HCT116 (cell line): ENCODE measurements around the gene IDUA. TPM values are rescaled to one million over a fixed set of nuclear protein-coding genes. Genes with fewer than 3 reads are reported as not detected.

ENCODE experiments used
- ATAC-seq: fragments of 200-7000 bp; cut with Tn5 transposase; 2 replicates; pipeline ENCODE4 v1.9.1; 2020; ENCODE audit warnings: mild to moderate bottlenecking, moderate library complexity
- BruUV-seq: library from RNA; stranded (reverse); fragments of 400-500 nt; replicated peaks from 2 replicates; lab custom pipeline; 2021; lab: Mats Ljungman, UMichigan
- CTCF ChIA-PET: fragments of 300-600 bp; sonication (Branson Sonifier 250); formaldehyde crosslinking; loops from one replicate; lab custom pipeline; 2021; ENCODE audit warnings: antibody characterized with exemption; lab: Charles Lee
- POLR2A ChIA-PET: fragments of 300-600, 350-600 bp; sonication (Branson Sonifier 250); formaldehyde crosslinking; loops from one replicate; lab custom pipeline; 2021; ENCODE audit warnings: antibody characterized with exemption; lab: Charles Lee
- RAD21 ChIA-PET, 2 experiments: fragments of 300-600 bp; sonication (Branson Sonifier 250); formaldehyde crosslinking; loops; one replicate each; lab custom pipeline; 2023; ENCODE audit warnings: low total read pairs in 2 of 2; ENCODE audit not compliant: uncharacterized antibody in 2 of 2, unreplicated experiment in 2 of 2, low non-redundant PET in 1 of 2; lab: Charles Lee
- DNase-seq: peaks from one replicate; pipeline ENCODE4 v3.0.0-alpha.2; 2010; ENCODE audit warnings: low read depth, low spot score
- H2AFZ ChIP-seq: fragments of 200-600 bp; shearing (Covaris generic), sonication (generic); 2 replicates; pipeline ENCODE4 v1.6.1; 2017; ENCODE audit warnings: low read depth, mixed run types, mixed read lengths, antibody characterized with exemption, low read length; ENCODE audit not compliant: poor library complexity, severe bottlenecking
- H3K27ac ChIP-seq: 2 replicates; pipeline ENCODE4 v1.5.1; 2012; ENCODE audit warnings: low read depth, low read length
- H3K27me3 ChIP-seq: fragments of 200-600 bp; sonication (generic); 2 replicates; pipeline ENCODE4 v1.6.1; 2016; ENCODE audit warnings: mixed run types, low read length, mixed read lengths; ENCODE audit not compliant: insufficient read depth
- H3K36me3 ChIP-seq, 2 experiments: fragments of 200-500 bp in 1 of 2; fragments of 200-600 bp in 1 of 2; sonication (Bioruptor generic) in 1 of 2; sonication (generic) in 1 of 2; 2 replicates each; pipeline versions ENCODE4 v1.5.1 to v1.6.1; 2014 to 2016; ENCODE audit warnings: low read length in 2 of 2, inconsistent platforms in 1 of 2, mixed read lengths in 1 of 2, mixed run types in 1 of 2; ENCODE audit not compliant: insufficient read depth in 2 of 2, control insufficient read depth in 1 of 2
- H3K4me1 ChIP-seq, 2 experiments: fragments of 200-600 bp in 1 of 2; sonication (generic) in 1 of 2; 2 replicates each; pipeline versions ENCODE4 v1.5.1 to v1.6.1; 2012 to 2017; ENCODE audit warnings: low read length in 2 of 2, inconsistent platforms in 1 of 2, mild to moderate bottlenecking in 1 of 2, mixed read lengths in 1 of 2, mixed run types in 1 of 2, moderate library complexity in 1 of 2; ENCODE audit not compliant: insufficient read depth in 2 of 2, control insufficient read depth in 1 of 2
- H3K4me2 ChIP-seq: fragments of 200-600 bp; sonication (generic); 2 replicates; pipeline ENCODE4 v1.6.1; 2017; ENCODE audit warnings: mixed run types, low read length, mixed read lengths
- H3K4me3 ChIP-seq, 2 experiments: fragments of 200-600 bp in 1 of 2; sonication (generic) in 1 of 2; replicated peaks in 1 of 2; 2 replicates each; pipeline ENCODE4 v1.5.1; 2011 to 2016; ENCODE audit warnings: low read length in 2 of 2, control low read depth in 1 of 2, low read depth in 1 of 2, mild to moderate bottlenecking in 1 of 2, mixed read lengths in 1 of 2, mixed run types in 1 of 2
- H3K79me2 ChIP-seq: fragments of 200-600 bp; sonication (generic); 2 replicates; pipeline ENCODE4 v1.6.1; 2017; ENCODE audit warnings: mild to moderate bottlenecking, mixed run types, low read length, moderate library complexity, mixed read lengths; ENCODE audit not compliant: insufficient read depth
- H3K9ac ChIP-seq: fragments of 200-600 bp; sonication (generic); 2 replicates; pipeline ENCODE4 v1.6.1; 2016; ENCODE audit warnings: low read length, mixed read lengths
- H3K9me2 ChIP-seq: fragments of 200-600 bp; sonication (generic), shearing (Covaris generic); 2 replicates; pipeline ENCODE4 v1.6.1; 2017; ENCODE audit warnings: mixed run types, mild to moderate bottlenecking, moderate library complexity; ENCODE audit not compliant: insufficient read depth
- H3K9me3 ChIP-seq, 2 experiments: fragments of 200-500 bp in 1 of 2; fragments of 200-600 bp in 1 of 2; sonication (Bioruptor generic) in 1 of 2; sonication (generic) in 1 of 2; 2 replicates each; pipeline ENCODE4 v1.6.1; 2014 to 2017; ENCODE audit warnings: low read length in 2 of 2, mixed read lengths in 2 of 2, inconsistent platforms in 1 of 2, low read depth in 1 of 2, mild to moderate bottlenecking in 1 of 2, mixed run types in 1 of 2, moderate library complexity in 1 of 2; ENCODE audit not compliant: control insufficient read depth in 1 of 2, insufficient read depth in 1 of 2
- H4K20me1 ChIP-seq: fragments of 200-600 bp; sonication (generic), shearing (Covaris generic); 2 replicates; pipeline ENCODE4 v1.6.1; 2017; ENCODE audit warnings: mixed run types, mild to moderate bottlenecking, moderate library complexity; ENCODE audit not compliant: insufficient read depth
- ELF1 ChIP-seq: IDR thresholded peaks from 2 replicates; pipeline ENCODE4 v1.6.1; 2012; ENCODE audit warnings: low read depth, borderline replicate concordance
- EZH2 ChIP-seq: fragments of 200-600 bp; sonication (generic); IDR thresholded peaks from 2 replicates; pipeline ENCODE4 v1.6.1; 2017; ENCODE audit warnings: antibody characterized with exemption, mixed run types
- EZH2phosphoT487 ChIP-seq: fragments of 200-600 bp; IDR thresholded peaks from 2 replicates; pipeline ENCODE4 v1.6.1; 2018; ENCODE audit warnings: antibody characterized with exemption, borderline replicate concordance
- FOSL1 ChIP-seq: IDR thresholded peaks from 2 replicates; pipeline ENCODE4 v1.6.1; 2012; ENCODE audit warnings: low read depth
- JUND ChIP-seq: IDR thresholded peaks from 2 replicates; pipeline ENCODE4 v1.6.1; 2012
- POLR2A ChIP-seq: IDR thresholded peaks from 2 replicates; pipeline ENCODE4 v1.7.0; 2011; ENCODE audit warnings: borderline replicate concordance; ENCODE audit not compliant: insufficient read depth, insufficient read length; ENCODE audit errors: extremely low read depth
- RAD21 ChIP-seq: IDR thresholded peaks from 2 replicates; pipeline ENCODE4 v1.6.1; 2012; ENCODE audit warnings: low read depth, mild to moderate bottlenecking
- REST ChIP-seq: IDR thresholded peaks from 2 replicates; pipeline ENCODE4 v1.6.1; 2012; ENCODE audit warnings: low read depth
- SP1 ChIP-seq: IDR thresholded peaks from 2 replicates; pipeline ENCODE4 v1.6.1; 2012; ENCODE audit warnings: low read depth
- SRF ChIP-seq: IDR thresholded peaks from 2 replicates; pipeline ENCODE4 v1.6.1; 2012; ENCODE audit warnings: low read depth
- TCF7L2 ChIP-seq: IDR thresholded peaks from 2 replicates; pipeline ENCODE4 v1.7.0; 2011; ENCODE audit warnings: borderline replicate concordance, inconsistent platforms; ENCODE audit not compliant: insufficient read depth, insufficient read length; ENCODE audit errors: extremely low read depth
- ZFX ChIP-seq: fragments of 450-650 bp; IDR thresholded peaks from 2 replicates; pipeline ENCODE4 v1.6.1; 2017
- ZNF274 ChIP-seq: fragments of 200-500 bp; sonication (Bioruptor generic); IDR thresholded peaks from 2 replicates; pipeline ENCODE4 v1.6.1; 2014; ENCODE audit warnings: mild to moderate bottlenecking, low read depth, low read length, inconsistent platforms
- intact Hi-C: fragments of 100-400 bp; cut with micrococcal nuclease; formaldehyde crosslinking; loops from 2 replicates; pipeline ENCODE4 v1.10.0; 2022
- total RNA-seq: library from RNA; stranded (reverse); gene quantifications from one replicate; pipeline ENCODE4 v1.2.1, GENCODE V29; 2021; ENCODE audit not compliant: unreplicated experiment
- TF ChIP-seq, protein P1 (sequence below): IDR thresholded peaks from 2 replicates; pipeline ENCODE4 v1.6.1; 2012
- TF ChIP-seq, protein P2 (sequence below): IDR thresholded peaks from 2 replicates; pipeline ENCODE4 v1.6.1; 2012
- TF ChIP-seq, protein P3 (sequence below), 3 experiments: fragments of 200-600 bp in 1 of 3; sonication (generic) in 1 of 3; IDR thresholded peaks in 2 of 3; conservative IDR thresholded peaks in 1 of 3; 2 replicates each; pipeline ENCODE4 v1.5.1; 2012 to 2017; ENCODE audit warnings: low read depth in 2 of 3, low read length in 2 of 3, antibody characterized with exemption in 1 of 3, borderline replicate concordance in 1 of 3, control low read depth in 1 of 3, mild to moderate bottlenecking in 1 of 3, mixed read lengths in 1 of 3, mixed run types in 1 of 3, moderate library complexity in 1 of 3; ENCODE audit not compliant: insufficient read depth in 1 of 3
- TF ChIP-seq, protein P4 (sequence below): IDR thresholded peaks from 2 replicates; pipeline ENCODE4 v1.6.1; 2011; ENCODE audit warnings: mild to moderate bottlenecking, low read length, moderate library complexity; ENCODE audit not compliant: insufficient replicate concordance; ENCODE audit errors: extremely low read depth

Gene IDUA
- total RNA-seq, 1 experiment from 2014 or later = 28.2 TPM

GRCh38 chr4:1043162-1043561 lies 56.3 kb downstream of the IDUA start:
- Histone ChIP-seq H3K4me2 (peak overlapping the region; percentile 99), H3K27me3 (no peaks in the 10 kb centered on the region), H3K27ac (peak overlapping the region; percentile 79), H2AFZ (no peak overlapping the region), H3K9ac (peak overlapping the region; percentile 62), H3K4me3 (peak overlapping the region; percentile 19 to 56), H3K79me2 (no peaks in the 10 kb centered on the region), H3K4me1 (peaks cover 58 to 86% of the 10 kb centered on the region in 2 experiments), H3K9me2 (no peaks in the 10 kb centered on the region), H3K36me3 (no peaks in the 10 kb centered on the region), H3K9me3 (no peaks in the 10 kb centered on the region), H4K20me1 (no peaks in the 10 kb centered on the region)
- intact Hi-C loops = loop anchor here (1.0 kb wide), 1 partner anchor 33 kb away; no protein-coding TSS in a partner anchor
- TF ChIP-seq ZFX (no peak), FOSL1 (no peak), ZNF274 (no peak), SRF (no peak), RAD21 (no peak), EZH2 (no peak), JUND (no peak), EZH2phosphoT487 (no peak), REST (no peak), POLR2A (no peak), ELF1 (no peak), SP1 (no peak), TCF7L2 (no peak)
- TF ChIP-seq, protein P1, sequence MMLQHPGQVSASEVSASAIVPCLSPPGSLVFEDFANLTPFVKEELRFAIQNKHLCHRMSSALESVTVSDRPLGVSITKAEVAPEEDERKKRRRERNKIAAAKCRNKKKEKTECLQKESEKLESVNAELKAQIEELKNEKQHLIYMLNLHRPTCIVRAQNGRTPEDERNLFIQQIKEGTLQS = no peak
- TF ChIP-seq, protein P2, sequence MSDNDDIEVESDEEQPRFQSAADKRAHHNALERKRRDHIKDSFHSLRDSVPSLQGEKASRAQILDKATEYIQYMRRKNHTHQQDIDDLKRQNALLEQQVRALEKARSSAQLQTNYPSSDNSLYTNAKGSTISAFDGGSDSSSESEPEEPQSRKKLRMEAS = no peak
- TF ChIP-seq, protein P3, sequence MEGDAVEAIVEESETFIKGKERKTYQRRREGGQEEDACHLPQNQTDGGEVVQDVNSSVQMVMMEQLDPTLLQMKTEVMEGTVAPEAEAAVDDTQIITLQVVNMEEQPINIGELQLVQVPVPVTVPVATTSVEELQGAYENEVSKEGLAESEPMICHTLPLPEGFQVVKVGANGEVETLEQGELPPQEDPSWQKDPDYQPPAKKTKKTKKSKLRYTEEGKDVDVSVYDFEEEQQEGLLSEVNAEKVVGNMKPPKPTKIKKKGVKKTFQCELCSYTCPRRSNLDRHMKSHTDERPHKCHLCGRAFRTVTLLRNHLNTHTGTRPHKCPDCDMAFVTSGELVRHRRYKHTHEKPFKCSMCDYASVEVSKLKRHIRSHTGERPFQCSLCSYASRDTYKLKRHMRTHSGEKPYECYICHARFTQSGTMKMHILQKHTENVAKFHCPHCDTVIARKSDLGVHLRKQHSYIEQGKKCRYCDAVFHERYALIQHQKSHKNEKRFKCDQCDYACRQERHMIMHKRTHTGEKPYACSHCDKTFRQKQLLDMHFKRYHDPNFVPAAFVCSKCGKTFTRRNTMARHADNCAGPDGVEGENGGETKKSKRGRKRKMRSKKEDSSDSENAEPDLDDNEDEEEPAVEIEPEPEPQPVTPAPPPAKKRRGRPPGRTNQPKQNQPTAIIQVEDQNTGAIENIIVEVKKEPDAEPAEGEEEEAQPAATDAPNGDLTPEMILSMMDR (IDR thresholded peaks at IDR 0.05 in 2 of 3, conservative IDR thresholded peaks at IDR 0.05 in 1 of 3; ENCODE audit: borderline replicate concordance in 1 of 3, insufficient read depth in 1 of 3, low read depth in 2 of 3, low read length in 2 of 3) = no peak
- TF ChIP-seq, protein P4, sequence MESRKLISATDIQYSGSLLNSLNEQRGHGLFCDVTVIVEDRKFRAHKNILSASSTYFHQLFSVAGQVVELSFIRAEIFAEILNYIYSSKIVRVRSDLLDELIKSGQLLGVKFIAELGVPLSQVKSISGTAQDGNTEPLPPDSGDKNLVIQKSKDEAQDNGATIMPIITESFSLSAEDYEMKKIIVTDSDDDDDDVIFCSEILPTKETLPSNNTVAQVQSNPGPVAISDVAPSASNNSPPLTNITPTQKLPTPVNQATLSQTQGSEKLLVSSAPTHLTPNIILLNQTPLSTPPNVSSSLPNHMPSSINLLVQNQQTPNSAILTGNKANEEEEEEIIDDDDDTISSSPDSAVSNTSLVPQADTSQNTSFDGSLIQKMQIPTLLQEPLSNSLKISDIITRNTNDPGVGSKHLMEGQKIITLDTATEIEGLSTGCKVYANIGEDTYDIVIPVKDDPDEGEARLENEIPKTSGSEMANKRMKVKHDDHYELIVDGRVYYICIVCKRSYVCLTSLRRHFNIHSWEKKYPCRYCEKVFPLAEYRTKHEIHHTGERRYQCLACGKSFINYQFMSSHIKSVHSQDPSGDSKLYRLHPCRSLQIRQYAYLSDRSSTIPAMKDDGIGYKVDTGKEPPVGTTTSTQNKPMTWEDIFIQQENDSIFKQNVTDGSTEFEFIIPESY = no peak
- ChIA-PET RAD21 (no interaction called here), CTCF (no interaction called here), POLR2A (interaction anchor here (0.6 kb wide), 1 partner anchor 9 kb away, joined by 4 read pairs; no protein-coding TSS in a partner anchor)
- no peak for DNase-seq
- no TSS peak for BruUV-seq
- no peak for ATAC-seq
